Kidney epithelial cell (primary cell): ENCODE data around the gene PARD6B. TPM values are rescaled to one million over a fixed set of nuclear protein-coding genes. Genes with fewer than 3 reads are reported as not detected.

Experiments used
- DNase-seq: peaks from one replicate; pipeline ENCODE4 v3.0.0-alpha.2; 2010; ENCODE audit warnings: low read depth
- H3K27me3 ChIP-seq: 2 replicates; pipeline ENCODE4 v1.6.0; 2011; ENCODE audit warnings: low read length; ENCODE audit not compliant: control insufficient read depth, insufficient read depth
- H3K36me3 ChIP-seq: 2 replicates; pipeline ENCODE4 v1.5.1; 2011; ENCODE audit warnings: low read length; ENCODE audit not compliant: control insufficient read depth, insufficient read depth
- H3K4me3 ChIP-seq: 2 replicates; pipeline ENCODE4 v1.5.1; 2011; ENCODE audit warnings: low read depth, mild to moderate bottlenecking, control low read depth, low read length
- CTCF ChIP-seq: IDR thresholded peaks from 2 replicates; pipeline ENCODE4 v1.5.1; 2011; ENCODE audit warnings: mild to moderate bottlenecking, moderate library complexity, low read length, control low read depth, inconsistent platforms; ENCODE audit not compliant: insufficient read depth, poor library complexity, severe bottlenecking
- total RNA-seq: library from RNA; depleted of rRNA; stranded (reverse); fragments of >200 nt; gene quantifications from 2 replicates; pipeline ENCODE4 v1.2.3, GENCODE V29; 2015

PARD6B gene
- total RNA-seq, 1 donor from 2014 or later, result 24.0 TPM

GRCh38 chr20:50722424-50723155, 8.8 kb upstream of the PARD6B start:
- no peak for TF ChIP-seq CTCF
- Histone ChIP-seq H3K27me3 (no peaks in the 10 kb centered on the region), H3K4me3 (no peak overlapping the region), H3K36me3 (no peaks in the 10 kb centered on the region)
- no peak for DNase-seq

GRCh38 chr20:50723672-50724071, 7.7 kb upstream of the PARD6B start:
- H3K27me3 ChIP-seq, result no peaks in the 10 kb centered on the region
- TF ChIP-seq CTCF, result no peak
- H3K36me3 ChIP-seq, result no peaks in the 10 kb centered on the region
- H3K4me3 ChIP-seq, result no peak overlapping the region
- no peak for DNase-seq

GRCh38 chr20:50724112-50724725, 7.2 kb upstream of the PARD6B start:
- no peaks in the 10 kb centered on the region for H3K36me3 ChIP-seq
- TF ChIP-seq CTCF, result no peak
- no peak overlapping the region for H3K4me3 ChIP-seq
- no peak for DNase-seq
- no peaks in the 10 kb centered on the region for H3K27me3 ChIP-seq

GRCh38 chr20:50724851-50725723, 6.3 kb upstream of the PARD6B start:
- DNase-seq, result peak; percentile 97
- no peaks in the 10 kb centered on the region for H3K36me3 ChIP-seq
- H3K4me3 ChIP-seq, result no peak overlapping the region
- TF ChIP-seq CTCF, result no peak
- no peaks in the 10 kb centered on the region for H3K27me3 ChIP-seq

- Histone ChIP-seq H3K4me3 (no peak overlapping the region), H3K36me3 (no peaks in the 10 kb centered on the region), H3K27me3 (no peaks in the 10 kb centered on the region)
- no peak for TF ChIP-seq CTCF
- DNase-seq, result no peak
Measured at GRCh38 chr20:50725724-50726005, 5.7 kb upstream of the PARD6B start.
